GM18505 (cell line): ENCODE measurements around the gene FBN3.
"Not testable (repeated sequence)": the region's sequence is repeated elsewhere in the genome, so short reads cannot be mapped to it uniquely, and the experiment has no call there.

Source experiments
- ATAC-seq: cut with Tn5 transposase; IDR thresholded peaks from one replicate; pipeline ENCODE4 v1.9.1; 2021; ENCODE audit not compliant: unreplicated experiment
- POLR2A ChIP-seq: IDR thresholded peaks from 4 replicates; pipeline ENCODE4 v1.6.1; 2011; ENCODE audit warnings: borderline replicate concordance; ENCODE audit not compliant: insufficient read depth, insufficient read length; ENCODE audit errors: extremely low read depth

Gene FBN3

DNA sequence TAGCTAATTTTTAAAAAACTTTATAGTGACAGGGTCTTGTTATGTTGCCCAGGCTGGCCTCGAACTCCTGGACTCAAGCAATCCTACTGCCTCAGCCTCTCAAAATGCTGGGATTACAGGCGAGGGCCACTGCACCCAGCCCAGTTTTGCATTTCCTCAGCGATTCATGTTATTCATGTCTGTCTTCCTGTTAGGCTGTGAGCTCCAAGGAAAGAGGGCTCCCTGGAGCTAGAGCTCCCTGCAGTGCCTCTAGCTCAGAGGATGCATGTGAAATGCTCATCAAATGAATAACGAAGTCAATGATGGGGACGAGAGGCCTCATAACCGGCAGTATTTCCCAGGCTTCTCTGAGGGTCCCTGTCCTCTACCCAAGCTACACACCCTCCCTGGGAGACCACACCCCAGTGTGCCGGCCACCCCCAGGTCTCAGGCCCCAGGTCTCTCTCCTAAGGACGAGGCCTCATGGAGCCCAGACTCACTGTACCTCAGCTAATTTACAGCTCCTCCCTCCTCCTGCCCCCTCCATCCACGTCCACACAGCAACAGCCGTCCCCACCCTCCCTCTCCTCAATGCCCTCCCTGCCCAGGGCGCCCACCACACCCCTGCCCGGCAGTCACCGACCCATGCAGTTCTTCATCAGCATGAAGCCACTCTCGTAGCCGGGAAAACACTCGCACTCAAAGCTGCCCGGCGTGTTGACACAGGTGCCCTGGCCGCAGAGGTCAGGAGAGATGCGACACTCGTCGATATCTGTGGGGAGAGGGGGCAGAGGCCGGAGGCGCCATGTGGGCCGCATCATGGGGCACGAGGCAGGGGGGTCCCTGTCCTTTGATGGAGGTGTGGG, 28.5 kb downstream of the FBN3 start:
- no peak for ATAC-seq
- no peak for TF ChIP-seq POLR2A

DNA sequence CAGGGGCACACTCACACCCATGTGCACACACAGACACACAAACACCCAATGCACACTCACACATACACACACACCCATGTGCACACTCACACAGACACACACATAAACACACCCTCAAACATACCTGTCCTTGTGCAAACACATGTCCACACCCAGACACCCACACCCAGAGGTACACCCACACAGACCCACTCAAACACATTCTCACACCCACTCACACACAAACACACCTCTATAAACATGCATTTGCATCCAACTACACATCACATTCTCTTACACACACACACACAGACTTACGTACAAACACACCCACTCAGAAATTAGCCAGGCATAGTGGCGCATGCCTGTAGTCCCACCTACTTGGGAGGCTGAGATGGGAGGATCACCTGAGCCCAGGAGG, 31.4 kb downstream of the FBN3 start:
- no peak for TF ChIP-seq POLR2A
- ATAC-seq, result no peak

DNA sequence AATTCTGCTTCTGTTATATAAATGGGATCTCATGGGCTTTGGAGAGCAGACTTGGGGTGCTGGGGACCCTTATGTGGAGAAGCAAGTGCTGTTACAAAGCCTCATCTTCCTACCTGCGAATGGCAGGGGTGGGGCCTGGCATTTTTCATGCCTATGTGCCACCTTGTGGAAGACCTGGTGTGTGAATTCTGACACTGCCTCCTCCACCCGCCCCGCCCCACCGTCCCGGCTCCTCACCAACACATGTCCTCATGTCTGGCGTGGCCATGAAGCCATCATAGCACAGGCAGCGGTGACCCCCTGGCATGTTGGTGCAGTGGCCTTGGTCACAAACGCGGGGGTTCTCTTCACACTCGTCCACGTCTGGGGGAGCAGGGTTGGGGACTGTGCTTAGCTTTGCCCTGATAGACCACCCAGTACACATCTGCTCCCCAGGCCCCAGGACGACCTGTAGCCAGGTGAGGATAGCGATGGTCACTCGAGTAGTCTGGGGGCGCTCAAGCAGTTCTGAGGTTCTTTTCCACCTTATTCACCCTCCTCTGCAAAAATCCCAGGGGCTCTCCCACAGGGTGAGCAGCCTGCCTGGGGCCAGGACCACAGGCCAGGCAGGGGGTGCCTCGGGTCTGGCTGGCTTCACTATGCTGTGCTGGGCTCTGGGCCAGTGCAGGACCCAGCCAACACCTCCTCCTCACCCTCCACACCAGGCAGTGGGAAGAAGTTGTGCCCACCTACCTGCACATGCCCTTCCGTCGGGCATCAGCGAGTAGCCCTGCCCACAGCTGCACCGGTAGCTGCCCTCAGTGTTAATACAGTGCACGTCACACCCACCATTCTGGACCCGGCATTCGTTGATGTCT, 32.7 kb downstream of the FBN3 start:
- TF ChIP-seq POLR2A, result no peak
- ATAC-seq, result no peak

DNA sequence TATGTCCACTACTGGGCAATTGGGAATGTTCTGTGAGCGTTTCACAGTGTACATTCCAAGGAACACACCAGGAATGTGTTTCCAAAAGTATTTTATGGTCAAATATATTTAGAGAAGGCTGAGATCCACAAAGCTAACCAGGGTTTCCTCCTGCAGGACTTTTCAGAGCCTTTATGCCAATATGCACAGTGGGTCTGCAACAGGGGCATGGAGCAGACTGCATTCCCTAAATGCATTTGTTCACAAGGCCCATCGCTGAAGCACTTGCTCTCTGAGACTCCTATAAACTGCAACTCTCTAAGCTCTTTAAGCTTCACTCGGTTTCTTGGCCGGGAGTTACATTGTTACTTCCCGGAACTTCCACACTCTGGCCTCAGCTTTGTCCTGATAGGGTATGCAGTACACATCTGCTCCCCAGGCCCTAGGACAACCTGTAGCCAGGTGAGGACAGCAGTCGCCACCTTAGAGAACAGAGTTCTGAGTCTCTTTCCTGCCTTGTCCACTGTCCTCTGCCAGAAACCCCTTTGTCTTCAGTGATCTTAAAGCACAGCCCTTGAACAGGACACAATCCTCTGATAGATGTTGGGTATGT, 33.5 kb downstream of the FBN3 start:
- ATAC-seq, result no peak
- TF ChIP-seq POLR2A, result no peak

DNA sequence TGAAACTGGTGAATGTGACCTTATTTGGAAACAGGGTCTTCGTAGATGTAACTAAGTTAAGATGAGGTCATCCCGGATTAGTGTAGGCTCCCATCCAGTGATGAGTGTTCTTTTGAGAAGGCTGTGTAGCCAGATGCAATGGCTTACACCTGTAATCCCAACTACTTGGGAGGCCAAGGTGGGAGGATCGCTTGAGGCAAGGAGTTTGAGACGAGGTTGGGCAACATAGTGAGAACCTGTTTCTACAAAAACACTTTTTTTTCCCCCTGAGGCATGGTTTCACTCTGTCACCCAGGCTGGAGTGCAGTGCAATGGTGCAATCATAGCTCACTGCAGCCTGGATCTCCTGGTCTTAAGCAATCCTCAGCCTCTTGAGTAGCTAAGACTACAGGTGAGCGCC, 36.4 kb downstream of the FBN3 start:
- ATAC-seq, result no peak
- no peak for TF ChIP-seq POLR2A

DNA sequence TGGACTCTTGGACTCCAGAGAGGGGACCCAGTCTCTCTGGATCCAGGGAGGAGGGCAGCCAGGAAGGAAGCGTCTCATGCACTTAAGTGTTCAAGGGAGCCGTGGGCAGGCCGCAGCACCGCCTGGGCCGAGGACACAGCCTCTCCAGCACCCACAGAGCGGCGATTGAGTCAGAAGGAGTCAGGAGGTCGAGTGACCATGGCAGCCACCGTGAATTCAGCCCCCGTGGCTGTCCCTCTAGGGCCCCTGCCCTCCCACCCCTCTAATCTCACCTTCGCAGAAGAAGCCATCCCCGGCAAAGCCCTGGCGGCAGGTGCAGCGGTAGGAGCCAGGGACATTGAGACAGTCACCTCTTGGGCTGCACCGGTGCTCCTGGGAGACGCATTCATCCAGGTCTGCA, 38.0 kb downstream of the FBN3 start:
- no peak for TF ChIP-seq POLR2A
- ATAC-seq, result no peak

DNA sequence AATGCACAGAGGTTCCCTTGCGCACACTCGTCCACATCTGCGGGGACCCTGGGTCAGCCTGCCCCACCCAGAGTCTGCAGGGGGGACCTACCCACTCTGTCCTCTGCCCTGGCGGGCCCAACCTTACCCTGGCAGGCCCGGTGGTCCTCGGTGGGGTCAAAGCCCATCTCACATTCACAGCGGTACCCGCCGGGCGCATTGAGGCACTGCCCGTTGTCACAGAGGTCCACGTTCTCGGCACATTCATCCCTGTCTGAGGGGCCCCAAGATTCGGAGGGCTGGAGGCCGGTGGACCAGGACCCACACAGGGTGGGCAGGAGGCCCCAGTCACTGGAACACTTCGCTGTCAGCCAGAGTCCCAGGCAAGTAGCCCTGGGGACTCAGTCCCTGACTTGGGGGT, 38.5 kb downstream of the FBN3 start:
- no peak for ATAC-seq
- TF ChIP-seq POLR2A, result no peak

DNA sequence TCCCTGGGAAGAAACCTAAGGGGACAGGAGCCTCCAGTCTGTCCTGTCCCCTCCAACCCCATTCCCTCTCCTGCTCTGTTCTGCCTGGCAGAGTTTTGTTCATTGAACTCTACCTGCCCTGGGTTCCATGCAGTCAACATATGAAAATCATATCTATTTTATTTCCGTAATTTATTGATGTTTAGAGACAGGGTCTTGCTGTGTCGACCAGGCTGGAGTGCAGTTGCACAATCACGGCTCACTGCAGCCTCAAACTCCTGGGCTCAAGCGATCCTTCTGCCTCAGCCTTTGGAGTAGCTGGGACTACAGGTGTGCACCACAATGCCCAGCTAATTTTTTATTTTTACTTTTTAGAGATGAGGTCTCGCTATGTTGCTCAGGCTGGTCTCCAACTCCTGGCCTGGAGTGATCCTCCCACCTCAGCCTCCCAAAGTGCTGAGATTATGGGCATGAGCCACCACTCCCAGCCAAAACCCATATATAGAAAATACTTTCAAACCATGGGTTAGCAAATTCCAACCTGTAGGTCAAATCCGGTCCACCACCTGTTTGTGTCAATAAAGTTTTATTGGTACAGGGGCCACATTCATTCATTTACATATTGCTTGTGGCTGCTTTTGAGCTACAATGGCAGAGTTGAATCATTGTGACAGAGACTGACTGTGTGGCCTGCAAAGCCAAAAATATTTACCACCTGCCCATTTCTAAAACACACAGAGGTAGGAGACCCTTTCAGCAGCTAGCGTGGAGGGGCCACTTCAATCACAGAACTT, 39.3 kb downstream of the FBN3 start:
- no peak for ATAC-seq
- no peak for TF ChIP-seq POLR2A

DNA sequence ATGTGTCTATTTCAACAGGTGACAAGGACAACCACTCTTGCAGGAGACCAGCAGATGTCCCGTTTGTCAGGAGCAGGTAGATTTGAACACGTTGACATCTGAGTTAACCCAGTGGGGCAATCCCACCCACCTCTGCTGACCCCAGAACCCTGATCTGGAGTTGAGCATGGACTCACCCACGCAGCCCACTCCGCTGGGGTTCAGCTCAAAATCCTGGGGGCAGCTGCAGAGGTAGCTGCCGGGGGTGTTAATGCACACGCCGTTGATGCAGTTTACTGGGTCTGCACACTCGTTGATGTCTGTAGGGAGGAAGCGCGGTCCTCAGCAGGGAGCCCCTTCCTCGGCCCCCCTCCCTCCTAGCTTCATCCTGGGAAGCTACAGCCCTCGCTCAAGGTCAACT, 39.9 kb downstream of the FBN3 start:
- TF ChIP-seq POLR2A, result no peak

DNA sequence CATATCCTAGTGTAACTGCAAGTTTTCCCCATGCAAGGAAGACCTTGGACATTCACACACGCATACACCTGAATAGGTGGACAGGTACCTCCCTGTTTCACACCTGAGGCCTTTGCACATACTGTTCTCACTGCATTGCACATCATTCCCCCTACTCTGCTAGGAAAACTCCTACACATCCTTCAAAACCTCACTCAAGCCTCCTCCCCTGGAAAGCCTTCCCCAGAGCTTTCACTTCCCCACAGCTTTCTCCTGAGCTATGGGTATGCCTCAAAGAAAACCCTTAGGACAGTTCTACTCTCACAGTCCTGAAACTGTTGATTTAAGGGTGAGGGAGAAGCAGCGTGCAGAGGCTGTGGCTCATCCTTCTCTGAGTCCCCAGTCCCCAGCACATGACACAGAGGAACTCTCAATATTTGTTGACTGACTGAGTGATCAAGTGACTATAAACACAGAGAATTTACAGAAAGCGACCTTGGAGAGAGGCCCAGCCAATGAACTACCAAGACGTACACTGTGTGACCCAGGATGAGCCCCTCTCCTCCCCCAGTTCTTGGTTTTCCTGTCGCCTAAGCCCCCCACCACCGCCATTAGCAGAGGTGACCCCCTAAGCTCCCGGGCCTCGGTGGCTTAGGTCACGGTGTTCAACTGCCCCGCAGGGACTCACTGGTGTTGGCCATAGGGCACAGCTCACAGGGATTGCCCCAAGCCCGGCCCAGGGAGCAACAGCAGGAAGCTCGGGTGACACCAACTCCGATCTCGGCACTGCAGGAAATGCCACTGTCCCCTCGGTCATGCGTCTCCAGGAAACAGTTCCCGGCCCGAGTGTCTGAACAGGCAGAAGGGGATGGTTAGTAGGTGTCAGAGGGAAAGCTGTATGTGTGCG, 40.6 kb downstream of the FBN3 start:
- ATAC-seq, result no peak
- no peak for TF ChIP-seq POLR2A

More for the DNA sequence above, 39.9 kb downstream of the FBN3 start:
- ATAC-seq, result no peak

DNA sequence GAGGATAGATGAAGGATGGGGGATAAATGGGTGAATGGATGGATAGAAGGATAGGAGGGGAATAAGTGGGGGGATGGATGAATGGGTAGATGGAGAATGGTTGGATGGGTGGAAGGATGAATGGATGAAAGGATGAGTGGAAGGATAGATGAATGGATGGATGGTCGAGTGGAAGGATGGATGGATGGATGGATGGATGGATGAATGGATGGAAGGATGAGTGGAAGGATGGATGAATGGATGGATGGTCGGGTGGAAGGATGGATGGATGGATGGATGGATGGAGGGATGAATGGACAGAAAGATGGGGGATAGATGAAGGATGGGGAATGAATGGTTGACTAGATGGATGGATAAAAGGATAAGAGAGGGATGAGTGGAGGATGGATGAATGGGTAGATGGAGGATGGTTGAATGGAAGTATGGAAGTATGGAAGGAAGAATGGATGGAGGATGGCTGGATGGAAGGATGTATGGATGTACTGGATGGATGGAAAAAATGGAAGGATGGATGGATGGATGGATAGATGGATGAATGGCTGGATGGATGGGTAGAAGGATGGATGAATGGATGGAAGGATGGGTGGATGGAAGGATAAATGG, 42.0 kb downstream of the FBN3 start:
- no peak for ATAC-seq
- TF ChIP-seq POLR2A, result no peak

DNA sequence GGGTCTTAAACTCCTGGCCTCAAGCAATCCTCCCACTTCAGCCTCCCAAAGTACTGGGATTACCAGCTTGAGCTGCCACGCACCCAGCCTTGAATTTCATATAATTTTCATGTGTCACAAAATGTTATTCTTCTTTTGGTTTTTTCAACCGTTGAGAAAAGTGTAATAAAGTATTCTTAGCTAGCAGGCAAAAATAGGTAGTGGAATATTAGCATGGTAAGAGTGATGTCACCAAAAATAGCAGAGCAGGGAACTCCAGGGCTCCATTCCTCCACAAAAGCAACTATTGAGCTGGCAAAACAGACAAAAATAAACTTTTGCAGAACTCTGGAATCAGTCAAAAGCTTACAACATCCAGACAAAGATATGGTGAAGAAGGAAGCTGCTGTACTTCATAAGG, 43.9 kb downstream of the FBN3 start:
- ATAC-seq, result no peak
- TF ChIP-seq POLR2A, result no peak

DNA sequence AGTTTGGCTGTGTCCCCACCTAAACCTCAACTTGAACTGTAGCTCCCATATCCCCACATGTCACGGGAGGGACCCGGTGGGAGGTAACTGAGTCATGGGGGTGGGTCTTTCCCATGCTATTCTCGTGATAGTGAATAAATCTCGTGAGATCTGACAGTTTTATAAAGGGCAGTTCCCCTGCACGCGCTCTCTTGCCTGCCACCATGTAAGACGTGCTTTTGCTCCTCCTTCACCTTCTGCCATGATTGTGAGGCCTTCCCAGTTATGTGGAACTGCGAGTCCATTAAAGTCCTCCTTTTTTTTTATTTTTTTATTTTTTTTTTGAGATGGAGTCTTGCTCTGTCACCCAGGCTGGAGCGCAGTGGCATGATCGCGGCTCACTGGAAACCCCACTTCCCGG, 47.5 kb downstream of the FBN3 start:
- ATAC-seq, result not testable (repeated sequence)
